Right atrium auricular region (tissue), 2 donors: Measurements from ENCODE around the gene GCM1. TPM values are rescaled to one million over a fixed set of nuclear protein-coding genes. Genes with fewer than 3 reads are reported as not detected.

Experiments
- DNase-seq: peaks from one replicate; pipeline ENCODE4 v3.0.0-alpha.2; 2019; ENCODE audit warnings: low spot score
- H3K27ac ChIP-seq, 2 donors: fragments of 200-600 bp; sonication (generic); 1 replicate in 1 of 2; 2 replicates in 1 of 2; pipeline ENCODE4 v1.5.1; 2016 to 2019
- H3K27me3 ChIP-seq, 2 donors: fragments of 200-600 bp; sonication (generic); one replicate each; pipeline versions ENCODE4 v1.5.1 to v1.6.0; 2017 to 2019
- H3K36me3 ChIP-seq: fragments of 200-600 bp; sonication (generic); one replicate; pipeline ENCODE4 v1.5.1; 2016
- H3K4me1 ChIP-seq, 2 donors: fragments of 200-600 bp; sonication (generic); one replicate each; pipeline versions ENCODE4 v1.5.1 to v1.6.0; 2017 to 2019
- H3K4me3 ChIP-seq, 2 donors: fragments of 200-600 bp; sonication (generic); 1 replicate in 1 of 2; 2 replicates in 1 of 2; pipeline ENCODE4 v1.5.1; 2017 to 2019; ENCODE audit warnings: mild to moderate bottlenecking in 1 of 2, moderate library complexity in 1 of 2
- H3K9me3 ChIP-seq, 2 donors: fragments of 200-600 bp; sonication (generic); one replicate each; pipeline ENCODE4 v1.5.1; 2019
- total RNA-seq, 2 donors: library from RNA; depleted of rRNA; stranded (reverse); fragments of >200 nt; gene quantifications; one replicate each; pipeline ENCODE4 v1.1.0, GENCODE V29; 2016
- TF ChIP-seq, protein P1 (sequence below), 2 donors: fragments of 200-600 bp; sonication (generic); IDR thresholded peaks; one replicate each; pipeline ENCODE4 v1.5.1; 2019; ENCODE audit warnings: antibody characterized with exemption in 2 of 2

The GCM1 gene
- total RNA-seq, 2 donors from 2014 or later, result not detected

DNA sequence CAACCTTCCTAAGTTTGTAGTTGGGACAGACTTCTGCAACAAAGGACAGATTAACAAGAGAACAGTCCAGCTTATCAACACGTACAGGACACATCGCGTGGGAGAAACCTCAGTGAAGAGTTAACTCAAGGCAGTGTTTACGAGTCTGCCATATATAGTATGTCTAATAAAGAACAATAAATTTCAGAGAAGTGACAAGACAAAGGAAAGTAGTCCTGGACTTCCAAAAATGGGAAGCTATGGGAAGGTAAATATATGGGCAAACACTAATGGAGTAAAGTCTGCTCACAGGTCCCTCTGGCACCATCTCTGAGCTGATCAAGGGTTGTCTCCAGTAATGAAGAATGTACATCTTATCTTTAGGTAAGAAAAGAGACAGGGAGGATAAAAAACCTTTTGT is 34.9 kb downstream of the GCM1 start:
- Histone ChIP-seq H3K36me3 (no peaks in the 10 kb centered on the region), H3K27ac (no peak overlapping the region), H3K9me3 (no peaks in the 10 kb centered on the region)

DNA sequence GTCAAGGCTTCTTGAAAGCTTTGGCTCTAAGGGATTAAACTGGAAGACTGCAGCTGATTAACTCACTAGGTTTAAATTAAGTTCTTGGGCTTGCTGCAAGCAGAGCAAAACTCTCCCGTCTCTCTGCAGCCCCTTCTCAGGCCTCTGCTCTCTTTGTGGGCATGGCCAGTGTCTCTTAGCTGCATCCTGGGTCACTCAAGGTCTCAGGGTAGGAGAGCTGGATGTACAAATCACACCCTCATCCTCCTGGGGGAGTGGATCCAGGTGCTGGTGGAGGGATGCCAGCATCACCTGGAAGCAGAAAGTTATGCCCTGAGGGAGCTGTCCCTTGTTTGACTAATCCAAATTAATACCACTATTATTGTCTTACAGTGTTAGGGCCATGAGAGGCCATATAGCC is 35.8 kb downstream of the GCM1 start:
- H3K4me1 ChIP-seq, result no peaks in the 10 kb centered on the region
- no peak overlapping the region for H3K4me3 ChIP-seq
- H3K9me3 ChIP-seq, result no peaks in the 10 kb centered on the region
- TF ChIP-seq, protein P1, sequence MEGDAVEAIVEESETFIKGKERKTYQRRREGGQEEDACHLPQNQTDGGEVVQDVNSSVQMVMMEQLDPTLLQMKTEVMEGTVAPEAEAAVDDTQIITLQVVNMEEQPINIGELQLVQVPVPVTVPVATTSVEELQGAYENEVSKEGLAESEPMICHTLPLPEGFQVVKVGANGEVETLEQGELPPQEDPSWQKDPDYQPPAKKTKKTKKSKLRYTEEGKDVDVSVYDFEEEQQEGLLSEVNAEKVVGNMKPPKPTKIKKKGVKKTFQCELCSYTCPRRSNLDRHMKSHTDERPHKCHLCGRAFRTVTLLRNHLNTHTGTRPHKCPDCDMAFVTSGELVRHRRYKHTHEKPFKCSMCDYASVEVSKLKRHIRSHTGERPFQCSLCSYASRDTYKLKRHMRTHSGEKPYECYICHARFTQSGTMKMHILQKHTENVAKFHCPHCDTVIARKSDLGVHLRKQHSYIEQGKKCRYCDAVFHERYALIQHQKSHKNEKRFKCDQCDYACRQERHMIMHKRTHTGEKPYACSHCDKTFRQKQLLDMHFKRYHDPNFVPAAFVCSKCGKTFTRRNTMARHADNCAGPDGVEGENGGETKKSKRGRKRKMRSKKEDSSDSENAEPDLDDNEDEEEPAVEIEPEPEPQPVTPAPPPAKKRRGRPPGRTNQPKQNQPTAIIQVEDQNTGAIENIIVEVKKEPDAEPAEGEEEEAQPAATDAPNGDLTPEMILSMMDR (IDR thresholded peaks at IDR 0.05), result no peak
- DNase-seq, result no peak
- no peaks in the 10 kb centered on the region for H3K36me3 ChIP-seq
- H3K27me3 ChIP-seq, result no peaks in the 10 kb centered on the region
- H3K27ac ChIP-seq, result no peak overlapping the region

More for the DNA sequence above, 34.9 kb downstream of the GCM1 start:
- Histone ChIP-seq H3K4me3 (no peak overlapping the region), H3K4me1 (no peaks in the 10 kb centered on the region), H3K27me3 (no peaks in the 10 kb centered on the region)
- no peak for DNase-seq
- TF ChIP-seq, protein P1 (IDR thresholded peaks at IDR 0.05), result no peak

DNA sequence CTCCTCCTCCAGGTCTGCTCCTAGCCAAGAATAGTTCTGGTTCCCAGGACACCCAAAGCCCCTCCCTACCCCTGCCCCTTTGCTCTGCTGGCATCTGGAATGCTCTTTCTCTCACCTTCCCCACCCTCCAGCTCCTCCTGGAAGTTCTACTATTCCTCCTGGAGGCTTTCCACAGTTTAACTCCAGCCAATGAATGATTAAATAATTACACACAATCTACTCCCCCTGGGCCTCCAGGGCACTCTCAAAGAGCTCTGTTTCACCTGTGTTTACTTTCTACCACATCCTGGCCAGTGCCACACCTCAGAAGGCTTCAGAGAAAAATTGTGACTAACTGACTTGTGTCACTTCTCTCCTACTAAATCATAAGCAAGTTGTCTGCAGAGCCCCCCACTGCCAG is 36.2 kb downstream of the GCM1 start:
- TF ChIP-seq, protein P1 (IDR thresholded peaks at IDR 0.05), result no peak
- Histone ChIP-seq H3K4me3 (no peak overlapping the region), H3K27ac (no peak overlapping the region)

DNA sequence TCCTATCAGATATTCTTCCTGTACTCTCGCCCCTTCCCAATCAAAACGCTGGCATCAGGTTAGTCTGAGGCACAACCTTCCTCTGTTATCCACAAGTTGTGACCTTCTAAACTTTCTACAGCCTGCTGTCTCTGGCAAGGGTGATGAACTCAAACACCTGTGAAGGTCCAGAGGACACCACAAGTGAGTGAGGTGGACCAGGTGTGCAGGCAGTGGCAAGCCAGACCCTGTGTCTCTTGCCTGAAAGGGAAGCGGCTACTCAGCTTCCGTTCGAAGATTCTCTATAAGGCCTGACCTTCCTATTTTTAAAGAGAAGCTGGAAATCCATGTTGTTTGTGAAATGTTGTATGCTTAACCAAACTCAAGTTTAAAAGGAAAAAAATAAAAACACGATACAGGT is 36.8 kb downstream of the GCM1 start:
- no peak for DNase-seq
- TF ChIP-seq, protein P1 (IDR thresholded peaks at IDR 0.05), result no peak
- no peaks in the 10 kb centered on the region for H3K36me3 ChIP-seq
- H3K27me3 ChIP-seq, result no peaks in the 10 kb centered on the region
- H3K27ac ChIP-seq, result no peak overlapping the region
- H3K4me3 ChIP-seq, result no peak overlapping the region
- no peaks in the 10 kb centered on the region for H3K9me3 ChIP-seq
- no peaks in the 10 kb centered on the region for H3K4me1 ChIP-seq

More for the DNA sequence above, 36.2 kb downstream of the GCM1 start:
- Histone ChIP-seq H3K27me3 (no peaks in the 10 kb centered on the region), H3K4me1 (no peaks in the 10 kb centered on the region), H3K36me3 (no peaks in the 10 kb centered on the region), H3K9me3 (no peaks in the 10 kb centered on the region)
- DNase-seq, result no peak

DNA sequence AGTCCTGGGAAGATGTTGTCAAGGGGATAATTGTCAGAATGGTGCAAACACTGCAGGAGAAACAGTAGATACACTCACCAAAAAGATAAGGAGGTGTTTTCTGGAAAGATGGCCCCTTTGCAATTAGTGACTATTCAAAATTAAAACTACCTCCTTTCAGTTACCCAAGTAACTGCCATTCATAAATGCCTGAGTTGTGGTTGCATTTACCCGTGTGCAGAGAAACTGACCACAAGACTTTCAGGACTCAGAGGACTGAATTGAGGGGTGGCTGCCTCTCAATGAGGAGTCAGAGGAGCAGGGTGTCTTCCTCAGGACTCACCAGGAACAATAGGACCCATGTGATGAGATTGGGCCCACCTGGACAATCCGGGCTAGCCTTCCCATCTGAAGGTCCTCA is 39.0 kb downstream of the GCM1 start:
- Histone ChIP-seq H3K4me3 (no peak overlapping the region), H3K27ac (no peak overlapping the region), H3K36me3 (no peaks in the 10 kb centered on the region), H3K9me3 (no peaks in the 10 kb centered on the region), H3K27me3 (no peaks in the 10 kb centered on the region), H3K4me1 (no peaks in the 10 kb centered on the region)
- DNase-seq, result no peak
- TF ChIP-seq, protein P1 (IDR thresholded peaks at IDR 0.05), result no peak

DNA sequence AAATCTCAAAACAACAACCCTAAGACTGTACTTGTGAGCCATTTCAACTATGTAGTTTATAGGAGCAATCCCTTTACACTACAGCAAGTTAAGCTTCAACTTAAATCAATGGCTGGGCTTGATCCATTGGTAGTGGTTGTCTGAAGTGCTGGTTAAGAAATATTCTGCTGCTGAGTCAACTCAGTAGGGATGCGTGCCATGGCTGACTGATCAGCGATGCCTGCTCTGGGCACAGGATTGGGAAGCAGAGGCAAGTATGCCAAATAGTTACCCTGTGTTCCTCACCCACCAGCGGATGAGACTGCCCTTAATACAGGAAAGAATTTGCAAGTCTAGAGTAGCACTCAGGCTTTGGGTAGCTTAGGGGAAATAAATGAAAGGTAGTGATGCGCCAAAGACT is 41.5 kb downstream of the GCM1 start:
- Histone ChIP-seq H3K27me3 (no peaks in the 10 kb centered on the region), H3K36me3 (peaks cover 4% of the 10 kb centered on the region), H3K4me3 (no peak overlapping the region), H3K27ac (peak overlapping the region in 1 of 2 donors; percentile 36), H3K9me3 (no peaks in the 10 kb centered on the region), H3K4me1 (no peaks in the 10 kb centered on the region)
- DNase-seq, result no peak
- TF ChIP-seq, protein P1 (IDR thresholded peaks at IDR 0.05), result no peak
